Measurements from ENCODE around the gene ACKR2.

The ACKR2 gene

DNA sequence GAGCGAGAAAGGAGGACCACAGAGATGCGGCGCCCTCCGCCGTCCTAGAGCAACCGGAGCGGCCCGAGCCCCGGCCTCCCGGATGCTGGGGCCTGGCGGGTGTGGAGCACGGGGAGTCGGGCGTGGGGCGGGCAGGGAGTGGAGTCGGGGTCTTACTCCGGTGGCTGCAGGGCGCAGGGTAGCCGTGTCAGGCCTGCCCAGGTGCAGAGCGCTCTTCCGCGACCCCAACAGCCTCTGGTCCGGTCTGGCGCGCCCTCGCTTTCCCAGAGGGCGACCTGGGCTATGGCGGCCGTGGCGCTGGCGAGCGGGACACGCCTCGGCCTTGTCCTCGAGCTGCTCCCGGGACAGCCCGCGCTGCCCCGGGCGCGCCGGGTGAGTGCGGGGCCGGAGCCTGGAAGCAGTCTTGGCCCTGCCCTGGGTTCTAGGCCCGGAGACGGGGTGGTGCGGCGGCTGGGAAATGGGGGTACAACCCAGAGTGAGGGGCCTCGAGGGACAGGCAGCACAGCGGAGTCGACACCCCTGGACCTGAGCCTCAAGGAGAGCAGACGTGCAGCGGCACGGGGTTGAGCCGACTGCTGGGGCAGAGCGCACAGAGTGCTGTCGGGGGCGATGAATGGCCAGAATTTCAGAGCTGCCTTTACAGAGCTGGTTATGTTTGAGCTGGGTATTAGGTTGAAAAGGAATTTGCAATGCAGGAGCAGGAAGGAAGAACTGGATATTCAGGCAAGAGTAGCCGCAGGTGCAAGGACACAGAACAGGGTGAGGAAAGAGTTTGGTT is 97.0 kb downstream of the ACKR2 start, which contains the start of gene ZNF662:
TSS of gene ZNF662 (plus strand) at position 73 of the 778 bp plus-strand sequence. CDS start 1,973 bp downstream, outside the sequence.
- H3K4me3 ChIP-seq (IDR thresholded peaks at IDR 0.05; ENCODE audit: insufficient read depth, low read depth, low read length) = no peak within 1 kb of the TSS
- no peaks in the 10 kb centered on the region for H3K79me2 ChIP-seq (ENCODE audit: insufficient read depth, low read depth)
- no peaks in the 10 kb centered on the region for H3K27me3 ChIP-seq (ENCODE audit: insufficient read depth, low read depth)
- H2AFZ ChIP-seq (ENCODE audit: low read depth) = no peak within 1 kb of the TSS
- no peaks in the 10 kb centered on the region for H3K4me1 ChIP-seq (ENCODE audit: low read depth, poor library complexity, severe bottlenecking)
- no peak within 1 kb of the TSS for H3K9ac ChIP-seq
- no peaks in the 10 kb centered on the region for H3K36me3 ChIP-seq (ENCODE audit: insufficient read depth)
- H4K20me1 ChIP-seq (ENCODE audit: insufficient read depth) = no peaks in the 10 kb centered on the region
- no peak within 1 kb of the TSS for H3K27ac ChIP-seq
- TF ChIP-seq, protein P1, sequence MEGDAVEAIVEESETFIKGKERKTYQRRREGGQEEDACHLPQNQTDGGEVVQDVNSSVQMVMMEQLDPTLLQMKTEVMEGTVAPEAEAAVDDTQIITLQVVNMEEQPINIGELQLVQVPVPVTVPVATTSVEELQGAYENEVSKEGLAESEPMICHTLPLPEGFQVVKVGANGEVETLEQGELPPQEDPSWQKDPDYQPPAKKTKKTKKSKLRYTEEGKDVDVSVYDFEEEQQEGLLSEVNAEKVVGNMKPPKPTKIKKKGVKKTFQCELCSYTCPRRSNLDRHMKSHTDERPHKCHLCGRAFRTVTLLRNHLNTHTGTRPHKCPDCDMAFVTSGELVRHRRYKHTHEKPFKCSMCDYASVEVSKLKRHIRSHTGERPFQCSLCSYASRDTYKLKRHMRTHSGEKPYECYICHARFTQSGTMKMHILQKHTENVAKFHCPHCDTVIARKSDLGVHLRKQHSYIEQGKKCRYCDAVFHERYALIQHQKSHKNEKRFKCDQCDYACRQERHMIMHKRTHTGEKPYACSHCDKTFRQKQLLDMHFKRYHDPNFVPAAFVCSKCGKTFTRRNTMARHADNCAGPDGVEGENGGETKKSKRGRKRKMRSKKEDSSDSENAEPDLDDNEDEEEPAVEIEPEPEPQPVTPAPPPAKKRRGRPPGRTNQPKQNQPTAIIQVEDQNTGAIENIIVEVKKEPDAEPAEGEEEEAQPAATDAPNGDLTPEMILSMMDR (conservative IDR thresholded peaks at IDR 0.05; ENCODE audit: low read depth, low read length) = no peak
- no peak within 1 kb of the TSS for H3K4me2 ChIP-seq

DNA sequence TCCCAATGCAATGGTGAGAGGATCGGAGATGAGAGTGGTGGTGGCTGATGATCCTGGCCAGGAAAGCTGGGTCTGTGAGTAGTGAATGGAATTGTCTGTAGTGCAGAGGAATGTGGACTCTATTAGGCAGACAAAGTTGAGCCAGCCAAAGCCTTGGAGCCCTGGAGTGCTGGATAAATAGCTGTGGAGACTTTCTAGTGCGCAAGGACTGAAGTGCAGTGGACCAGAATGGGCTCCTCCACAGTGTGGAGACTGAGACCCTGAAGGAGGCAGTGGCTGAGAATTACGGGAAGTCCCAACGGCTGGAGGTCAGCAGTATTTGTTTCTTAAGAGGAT is 97.6 kb downstream of the ACKR2 start:
- no peak overlapping the region for H3K4me2 ChIP-seq
- H3K79me2 ChIP-seq (ENCODE audit: insufficient read depth, low read depth) = no peaks in the 10 kb centered on the region
- no peak overlapping the region for H2AFZ ChIP-seq (ENCODE audit: low read depth)
- H3K27ac ChIP-seq = no peak overlapping the region
- H4K20me1 ChIP-seq (ENCODE audit: insufficient read depth) = no peaks in the 10 kb centered on the region
- H3K9ac ChIP-seq = no peak overlapping the region
- no peaks in the 10 kb centered on the region for H3K27me3 ChIP-seq (ENCODE audit: insufficient read depth, low read depth)
- no peak overlapping the region for H3K4me3 ChIP-seq (IDR thresholded peaks at IDR 0.05; ENCODE audit: insufficient read depth, low read depth, low read length)
- no peaks in the 10 kb centered on the region for H3K36me3 ChIP-seq (ENCODE audit: insufficient read depth)
- TF ChIP-seq, protein P1 (conservative IDR thresholded peaks at IDR 0.05; ENCODE audit: low read depth, low read length) = no peak
- no peaks in the 10 kb centered on the region for H3K4me1 ChIP-seq (ENCODE audit: low read depth, poor library complexity, severe bottlenecking)

DNA sequence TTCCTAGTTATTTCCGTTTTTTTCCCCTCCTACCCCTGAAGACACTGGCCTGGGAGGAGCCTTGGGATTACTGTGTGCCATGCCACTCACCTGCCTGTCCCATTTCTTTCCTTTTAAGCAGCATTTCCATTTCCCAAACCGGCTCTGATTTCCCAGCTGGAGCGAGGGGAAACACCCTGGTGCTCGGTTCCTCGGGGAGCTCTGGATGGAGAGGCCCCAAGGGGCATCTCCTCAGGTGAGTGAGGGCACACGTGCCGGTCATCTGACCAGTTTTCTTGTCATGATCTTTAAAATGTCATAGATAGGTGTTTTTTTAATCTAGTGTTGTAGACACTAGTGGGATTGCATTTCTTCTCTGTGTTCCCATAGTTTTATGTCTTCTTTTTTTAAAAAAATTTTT is 99.4 kb downstream of the ACKR2 start:
- TF ChIP-seq, protein P1 (conservative IDR thresholded peaks at IDR 0.05; ENCODE audit: low read depth, low read length) = no peak
- H2AFZ ChIP-seq (ENCODE audit: low read depth) = no peak overlapping the region

DNA sequence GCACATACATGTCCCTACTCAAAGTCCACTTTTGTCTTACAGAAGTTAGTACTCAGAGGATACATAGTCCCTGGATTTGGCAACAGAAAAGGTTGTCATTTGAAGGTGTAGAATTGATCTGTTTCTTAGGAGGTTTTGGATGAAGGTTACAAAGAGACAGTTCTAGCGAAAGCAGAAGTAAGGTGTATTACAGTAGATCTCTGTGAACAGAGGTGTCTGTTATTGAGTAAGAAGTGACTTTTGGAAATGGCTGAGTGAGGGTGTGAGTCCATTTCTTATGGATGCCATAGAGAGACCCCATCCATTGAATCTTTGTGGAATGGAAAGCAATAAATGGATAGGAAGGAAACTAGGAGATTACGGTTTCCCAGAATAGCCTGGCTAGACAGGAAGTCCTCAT is 102.3 kb downstream of the ACKR2 start:
- Histone ChIP-seq H2AFZ (ENCODE audit: low read depth) (no peak overlapping the region), H3K4me3 (IDR thresholded peaks at IDR 0.05; ENCODE audit: insufficient read depth, low read depth, low read length) (no peak overlapping the region), H3K36me3 (ENCODE audit: insufficient read depth) (no peaks in the 10 kb centered on the region), H3K79me2 (ENCODE audit: insufficient read depth, low read depth) (no peaks in the 10 kb centered on the region), H3K4me2 (no peak overlapping the region), H3K27ac (no peak overlapping the region), H3K4me1 (ENCODE audit: low read depth, poor library complexity, severe bottlenecking) (no peaks in the 10 kb centered on the region), H4K20me1 (ENCODE audit: insufficient read depth) (no peaks in the 10 kb centered on the region), H3K9ac (no peak overlapping the region), H3K27me3 (ENCODE audit: insufficient read depth, low read depth) (no peaks in the 10 kb centered on the region)
- TF ChIP-seq, protein P1 (conservative IDR thresholded peaks at IDR 0.05; ENCODE audit: low read depth, low read length) = no peak

More for the DNA sequence above, 99.4 kb downstream of the ACKR2 start:
- no peak overlapping the region for H3K4me3 ChIP-seq (IDR thresholded peaks at IDR 0.05; ENCODE audit: insufficient read depth, low read depth, low read length)
- no peaks in the 10 kb centered on the region for H4K20me1 ChIP-seq (ENCODE audit: insufficient read depth)
- H3K36me3 ChIP-seq (ENCODE audit: insufficient read depth) = no peaks in the 10 kb centered on the region
- no peak overlapping the region for H3K9ac ChIP-seq
- H3K27me3 ChIP-seq (ENCODE audit: insufficient read depth, low read depth) = no peaks in the 10 kb centered on the region
- H3K27ac ChIP-seq = no peak overlapping the region
- H3K4me1 ChIP-seq (ENCODE audit: low read depth, poor library complexity, severe bottlenecking) = no peaks in the 10 kb centered on the region
- H3K79me2 ChIP-seq (ENCODE audit: insufficient read depth, low read depth) = no peaks in the 10 kb centered on the region
- no peak overlapping the region for H3K4me2 ChIP-seq

Data from KMS-11 (cell line).